Measurements from ENCODE around the gene NODAL.
"Not testable (repeated sequence)": the region's sequence is repeated elsewhere in the genome, so short reads cannot be mapped to it uniquely, and the experiment has no call there.

NODAL gene

DNA sequence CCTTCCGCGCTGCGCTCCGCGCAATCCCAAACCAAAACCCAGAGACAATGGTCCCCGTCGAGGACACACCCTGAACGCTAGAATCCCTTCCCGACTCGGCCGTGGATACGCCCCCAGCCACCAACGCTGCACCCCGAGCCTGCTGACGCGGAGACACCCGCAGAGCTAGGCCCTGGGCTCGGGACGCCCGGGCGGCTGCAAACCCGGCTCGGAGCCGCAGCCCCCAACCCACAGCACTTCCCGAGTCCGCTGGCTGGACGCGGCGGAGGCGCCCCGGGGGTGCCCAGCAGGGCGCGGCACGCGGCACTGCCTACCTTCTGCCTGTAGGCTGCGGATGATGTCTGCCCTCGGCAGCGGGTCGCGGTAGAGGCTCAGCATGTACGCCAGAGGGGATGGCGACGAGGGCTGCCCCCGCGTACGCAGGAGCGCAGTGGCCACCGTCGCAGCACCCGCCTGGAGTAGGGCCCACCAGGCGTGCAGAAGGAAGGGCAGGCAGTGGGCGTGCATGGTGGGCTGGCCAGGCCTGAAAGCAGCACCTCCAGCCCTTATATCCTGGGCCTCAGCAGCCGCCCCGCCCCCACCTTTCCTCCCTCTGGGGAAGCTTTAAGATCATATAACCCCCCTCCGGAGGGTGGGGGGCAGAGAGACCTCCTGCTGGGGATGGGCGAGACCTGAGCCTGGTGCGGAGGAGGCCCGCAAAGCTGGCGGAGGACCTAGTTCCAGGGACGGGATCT lies at the start of gene NODAL:
NODAL (minus strand) TSS at position 521 of the 734 bp plus-strand sequence; CDS start at position 507, 14 bp downstream.
- DNase-seq: peak in 2 of 3 experiments; percentile 28 to 43

DNA sequence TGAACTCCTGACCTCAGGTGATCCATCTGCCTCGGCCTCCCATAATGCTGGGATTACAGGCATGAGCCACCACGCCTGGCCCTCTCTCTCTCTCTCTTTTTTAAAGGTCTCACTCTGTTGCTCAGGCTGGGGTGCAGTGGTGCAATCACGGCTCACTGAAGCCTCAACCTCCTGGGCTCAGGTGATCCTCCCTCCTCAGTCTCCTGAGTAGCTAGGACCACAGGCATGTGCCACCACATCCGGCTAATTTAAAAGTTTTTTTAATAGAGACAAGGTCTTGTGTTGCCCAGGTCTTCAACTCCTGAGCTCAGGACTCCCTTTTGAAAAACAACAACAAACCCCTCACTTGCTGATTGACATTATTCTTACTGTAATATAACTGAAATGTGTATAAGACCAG lies 48.7 kb upstream of the NODAL start:
- DNase-seq: no peak

DNA sequence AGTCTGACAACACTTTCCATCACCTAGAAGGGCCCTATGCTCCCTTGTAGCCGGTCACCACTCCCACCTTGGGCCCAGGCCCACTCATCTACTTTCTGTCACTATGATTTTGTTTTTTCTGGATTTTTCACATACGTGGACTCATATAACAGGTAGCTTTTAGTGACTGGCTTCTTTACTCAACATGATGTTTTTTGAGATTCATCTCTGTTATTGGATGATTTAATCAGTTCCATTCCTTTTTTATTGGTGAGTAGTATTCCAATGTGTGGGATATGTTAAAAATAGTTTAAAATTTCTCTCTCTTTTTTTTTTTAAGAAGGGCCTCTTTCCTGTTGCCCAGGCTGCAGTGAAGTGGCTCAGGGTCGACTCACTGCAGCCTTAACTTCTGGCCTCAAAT lies 46.3 kb upstream of the NODAL start:
- no peak for DNase-seq

DNA sequence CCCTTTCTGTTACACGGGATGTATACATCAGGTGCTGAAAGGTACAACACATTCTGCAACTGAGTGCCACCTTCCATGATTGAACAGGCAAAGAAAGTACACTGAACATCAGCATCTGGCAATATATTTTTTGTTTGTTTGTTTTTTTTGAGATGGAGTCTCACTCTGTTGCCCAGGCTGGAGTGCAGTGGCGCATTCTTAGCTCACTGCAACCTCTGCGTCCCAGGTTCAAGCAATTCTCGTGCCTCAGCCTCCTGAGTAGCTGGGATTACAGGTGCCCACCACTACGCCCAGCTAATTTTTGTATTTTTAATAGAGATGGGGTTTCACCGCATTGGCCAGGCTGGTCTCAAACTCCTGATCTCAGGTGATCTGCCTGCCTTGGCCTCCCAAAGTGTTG lies 42.4 kb upstream of the NODAL start:
- DNase-seq: not testable (repeated sequence)

DNA sequence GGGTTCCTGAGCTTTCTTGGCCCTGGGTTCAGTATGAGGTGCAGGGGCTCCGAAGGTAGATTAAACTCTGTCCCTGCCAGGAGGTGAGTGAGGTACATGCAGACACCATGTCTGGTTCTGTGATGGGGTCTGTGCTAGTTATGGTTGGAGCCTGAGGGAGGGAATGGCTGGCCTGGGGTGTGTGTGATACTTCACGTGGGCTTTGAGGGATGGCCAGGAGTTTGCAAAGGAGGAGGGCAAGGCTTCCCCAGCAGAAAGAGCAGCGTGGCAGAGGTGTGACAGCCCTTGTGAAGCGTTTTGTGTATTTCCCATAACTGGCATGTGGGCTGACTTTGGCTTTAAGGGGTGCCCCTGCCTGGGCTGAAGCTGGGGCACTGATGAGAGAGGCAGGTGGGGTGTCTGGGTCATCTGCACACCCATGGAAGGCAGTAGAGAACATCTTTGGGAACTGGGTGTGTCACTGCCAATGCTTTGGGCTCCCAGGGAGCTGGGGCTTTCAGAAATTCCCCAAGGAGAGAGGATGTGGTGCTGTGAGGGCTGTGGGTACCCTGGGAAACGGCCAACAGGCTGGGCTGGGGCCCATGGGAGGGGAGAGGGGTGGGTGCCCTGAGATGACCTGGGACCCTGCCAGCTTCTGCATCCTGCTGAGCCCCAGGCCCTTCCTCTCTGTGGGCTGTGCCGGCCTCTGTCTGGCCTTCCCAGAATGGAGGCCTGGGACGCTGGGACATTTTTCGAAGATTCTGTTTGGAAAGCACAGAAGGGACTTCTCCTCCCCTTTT lies 41.7 kb upstream of the NODAL start:
- DNase-seq: no peak

DNA sequence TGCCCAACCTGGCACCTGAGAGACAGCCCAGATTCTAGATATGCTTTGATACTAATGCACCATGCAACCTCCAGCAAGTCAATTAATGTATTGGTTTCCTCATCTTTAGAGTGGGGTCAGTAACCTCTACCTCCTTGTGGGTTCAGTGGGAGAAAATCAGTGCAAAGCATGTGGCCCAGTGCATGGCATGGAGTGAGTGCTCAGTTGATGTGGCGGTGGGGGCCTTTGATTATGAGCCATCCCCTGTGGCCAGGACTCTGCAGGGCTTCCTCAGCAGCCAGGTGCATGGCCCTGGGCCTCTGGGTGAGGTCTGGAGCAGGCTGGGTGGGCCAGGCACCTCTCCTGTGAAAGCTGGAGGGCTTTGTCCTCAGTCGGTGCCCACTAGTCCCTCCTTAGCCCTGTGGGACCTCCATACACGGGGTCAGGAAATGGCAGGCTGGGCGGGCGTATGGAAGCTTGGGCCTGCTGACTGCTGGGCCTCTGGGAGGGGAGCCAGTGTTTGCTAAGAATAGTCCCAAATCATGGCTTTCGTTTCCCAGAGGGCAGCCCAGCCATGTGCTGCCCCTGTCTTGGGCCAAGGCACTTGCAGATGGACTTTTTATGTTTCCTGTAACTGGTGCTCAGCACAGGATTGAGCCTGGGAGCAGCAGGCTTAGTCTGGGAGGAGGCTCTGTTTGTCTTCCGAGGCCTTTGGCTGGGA lies 40.5 kb upstream of the NODAL start:
- no peak for DNase-seq

DNA sequence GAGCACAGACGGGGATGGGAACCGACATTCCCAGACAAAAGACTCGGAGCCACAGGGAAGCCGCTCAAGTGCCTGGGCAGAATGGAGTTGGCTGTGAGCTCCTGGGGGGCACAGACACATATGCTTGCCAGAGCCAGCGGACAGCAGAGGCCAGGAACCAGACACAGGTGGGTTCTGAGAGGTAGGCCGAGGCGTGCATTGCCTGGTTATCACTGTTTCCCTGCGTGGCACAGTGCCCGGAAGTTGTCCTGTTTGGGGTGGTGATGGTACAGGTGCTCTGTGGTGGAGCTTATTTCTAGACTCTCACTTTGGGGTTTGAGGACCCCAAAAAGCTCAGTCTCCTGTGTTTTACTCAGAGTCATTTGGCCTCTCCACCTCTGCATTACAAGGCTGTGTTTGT lies 39.6 kb upstream of the NODAL start:
- DNase-seq: no peak

DNA sequence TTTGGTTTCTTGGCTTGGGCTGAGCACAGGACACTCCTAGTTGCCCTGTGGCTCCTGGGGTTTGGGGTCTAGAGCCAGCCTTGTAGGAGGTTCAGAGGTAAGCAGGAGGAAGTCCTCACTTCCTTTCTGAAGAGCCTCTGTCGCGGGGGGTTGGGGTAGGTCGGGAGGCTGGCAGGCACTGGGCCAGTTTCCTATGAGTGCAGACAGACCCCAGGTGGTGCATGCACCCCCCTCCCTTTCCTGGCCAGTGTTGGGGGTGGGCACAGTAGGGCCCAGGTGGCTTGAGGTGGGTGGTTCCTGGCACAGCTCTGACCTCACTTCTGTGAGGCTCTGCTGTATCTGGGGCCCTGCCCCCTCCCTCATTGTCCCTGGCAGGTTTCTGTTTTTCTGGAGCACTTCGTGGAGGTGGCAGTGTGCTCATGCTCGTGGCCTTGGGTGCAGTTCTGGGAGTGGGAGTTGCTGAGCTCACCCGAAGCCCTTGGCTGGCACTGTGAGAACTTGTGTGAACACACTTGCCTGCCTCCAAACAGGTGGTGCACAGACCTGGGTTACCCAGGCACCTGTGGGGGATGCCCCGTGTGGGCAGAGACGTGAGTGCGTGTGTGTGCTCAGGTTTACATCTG lies 38.9 kb upstream of the NODAL start:
- peak in 1 of 3 experiments; percentile 35 for DNase-seq

DNA sequence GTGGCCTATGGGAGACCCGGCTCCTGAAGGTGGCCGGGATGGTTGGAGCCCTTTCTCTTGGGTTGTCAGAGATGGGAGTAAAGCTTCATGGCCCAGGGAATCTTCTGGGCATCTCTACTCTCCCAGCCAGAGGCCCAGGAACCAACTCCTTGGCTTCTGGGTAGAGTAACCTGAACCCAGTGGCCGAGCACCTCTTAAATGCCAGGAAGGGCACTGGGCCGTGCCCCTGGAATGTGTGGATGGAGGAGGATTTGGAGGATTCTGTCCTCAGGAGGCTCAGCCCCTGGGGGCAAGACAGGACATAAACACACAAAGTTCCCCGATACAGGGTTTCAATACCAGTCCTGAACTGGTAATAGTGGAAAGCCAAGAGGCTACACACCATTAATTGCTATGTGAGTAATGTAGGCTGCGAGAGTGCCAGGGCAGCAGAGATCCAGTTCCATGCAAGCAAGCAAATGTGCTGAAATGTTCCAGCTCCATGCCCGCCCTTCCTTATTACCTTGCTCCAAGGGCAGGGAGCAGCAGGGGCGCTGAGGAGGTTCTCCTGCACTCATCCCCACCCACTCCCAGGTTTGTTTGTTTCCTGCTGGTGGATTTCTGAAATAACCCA lies 38.3 kb upstream of the NODAL start:
- no peak for DNase-seq

DNA sequence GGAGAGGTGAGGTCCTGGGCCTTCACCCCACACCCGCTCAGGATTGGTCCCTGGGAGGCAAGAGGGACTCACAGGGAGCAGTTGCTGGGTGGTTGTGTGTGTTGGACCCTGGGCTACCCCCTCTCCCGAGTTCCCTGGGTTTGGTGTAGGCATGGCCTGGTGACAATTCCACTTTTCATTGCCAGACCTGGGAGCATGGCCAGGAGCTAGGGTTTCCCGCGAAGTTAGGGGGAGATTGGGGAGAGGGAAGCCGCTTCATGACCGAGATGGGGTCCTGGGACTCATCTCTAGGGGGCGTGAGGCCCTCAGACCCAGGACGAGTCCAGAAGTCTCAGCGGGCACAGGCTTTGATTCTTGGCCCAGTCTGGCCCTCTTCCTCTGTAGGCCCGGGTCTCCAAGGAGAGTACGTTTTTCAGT lies 37.7 kb upstream of the NODAL start:
- peak in 1 of 3 experiments; percentile 30 for DNase-seq

DNA sequence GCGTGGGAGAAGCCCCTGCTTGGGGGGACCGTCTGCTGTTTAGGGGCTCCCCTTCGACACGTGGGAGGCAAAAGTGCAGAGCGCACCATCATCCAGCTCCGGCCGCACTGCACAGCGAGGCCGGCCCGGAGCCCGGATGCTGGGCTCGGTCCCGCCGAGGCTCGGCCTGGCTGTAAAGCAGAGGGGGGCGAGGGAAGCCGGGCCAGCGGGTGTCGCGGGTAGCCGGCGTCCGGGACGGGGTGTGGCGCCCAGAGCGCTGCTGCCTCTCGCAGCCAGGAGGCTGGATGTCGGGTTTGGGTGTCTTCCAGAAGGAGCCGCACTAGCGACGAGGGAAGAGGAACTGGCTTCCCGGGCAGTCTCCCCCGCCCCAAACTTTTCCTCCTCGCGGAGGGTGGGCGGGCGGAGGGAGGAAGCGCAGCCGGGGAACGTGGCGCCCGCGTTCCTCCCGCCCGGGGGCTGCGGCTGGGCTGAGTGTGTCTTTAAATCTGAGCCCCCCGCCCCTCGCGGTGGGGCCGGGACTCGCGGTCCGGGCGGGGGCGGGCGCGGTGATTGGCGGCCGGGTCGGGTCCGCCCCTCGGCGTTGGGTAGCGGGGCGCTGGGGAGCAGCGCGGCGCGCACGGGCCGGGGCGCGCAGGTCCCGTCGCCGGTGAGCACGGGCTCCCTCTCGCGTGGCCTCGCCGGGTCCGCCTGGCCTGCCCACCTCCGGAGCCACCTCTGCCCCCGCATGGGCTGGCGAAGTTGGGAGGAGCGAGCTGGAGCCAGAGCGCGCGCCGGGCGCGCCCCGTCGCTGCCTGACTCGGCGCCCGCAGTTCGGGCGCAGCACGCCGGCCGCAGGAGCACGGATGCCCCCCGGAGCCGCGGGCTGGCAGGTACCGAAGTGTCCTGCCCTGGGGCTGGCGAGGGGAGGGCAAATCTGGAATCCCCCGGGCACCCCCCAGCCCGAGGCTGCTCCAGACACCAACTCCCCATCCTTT lies 37.0 kb upstream of the NODAL start, which contains the start of gene PALD1:
PALD1 (plus strand) TSS at position 577 of the 974 bp plus-strand sequence. CDS start 47,185 bp downstream, outside the sequence.
- DNase-seq: peak in 2 of 3 experiments; percentile 50 to 51

DNA sequence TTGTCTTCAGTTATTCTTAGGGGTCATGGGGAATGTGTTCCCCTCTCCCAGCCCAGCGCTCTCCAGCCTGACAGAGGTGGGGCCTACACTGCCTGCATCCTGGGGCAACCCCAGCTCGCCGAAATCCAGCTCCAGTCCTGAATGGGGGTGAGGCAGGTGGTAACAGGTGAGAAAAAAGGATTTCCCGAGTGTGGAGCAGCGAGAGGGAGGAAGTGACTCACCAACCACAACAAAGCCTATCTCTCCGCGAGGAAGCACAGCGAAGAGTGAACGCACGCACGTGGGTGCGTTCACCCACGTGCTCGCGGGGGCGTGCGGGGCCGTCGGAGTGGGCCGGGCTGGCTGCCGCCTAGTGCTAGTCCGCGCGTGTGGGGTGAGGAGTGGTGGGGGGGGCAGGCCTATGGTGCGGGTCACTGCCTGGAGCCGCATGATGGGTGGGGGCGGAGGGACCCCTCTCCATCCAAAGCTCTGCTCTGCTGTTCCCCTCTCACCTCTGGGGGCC lies 36.2 kb upstream of the NODAL start:
- peak in 2 of 3 experiments; percentile 7 to 8 for DNase-seq

DNA sequence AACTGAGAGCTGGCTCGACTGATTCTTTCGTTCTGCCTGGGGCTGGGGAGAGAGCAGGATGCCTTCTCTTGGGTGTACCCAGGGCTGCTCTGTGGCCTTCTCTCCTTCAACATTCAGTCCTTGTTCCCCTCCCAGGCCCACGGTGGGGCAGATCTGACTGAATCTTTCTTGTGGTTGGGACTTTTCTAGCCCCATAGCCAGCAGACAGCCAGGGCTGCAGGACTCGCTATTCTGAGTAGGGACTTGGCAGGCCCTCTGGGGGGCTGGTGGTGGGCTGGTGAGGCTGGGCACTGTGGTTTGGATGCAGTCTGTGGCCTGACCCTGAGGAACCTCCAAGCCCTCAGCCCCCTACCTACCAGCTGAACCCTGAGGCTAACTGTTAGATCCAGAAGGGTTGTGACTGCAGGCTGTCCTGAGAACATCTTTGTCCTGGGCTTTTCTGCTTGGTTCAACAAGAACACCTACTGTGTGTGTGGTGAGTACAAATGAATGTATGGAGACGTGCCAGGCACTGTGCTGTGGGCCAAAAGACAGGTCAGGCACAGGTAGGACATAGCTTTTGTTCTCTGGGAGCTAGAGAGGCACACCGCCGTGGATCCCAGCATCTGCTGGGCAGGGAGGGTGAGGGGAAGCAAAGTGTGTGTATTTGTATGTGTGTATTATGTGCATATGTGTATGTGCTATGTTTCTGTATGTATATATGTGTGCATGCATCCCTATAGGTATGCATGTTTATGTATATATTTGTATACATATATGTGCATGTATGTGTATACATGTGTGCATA lies 35.0 kb upstream of the NODAL start:
- DNase-seq: no peak

DNA sequence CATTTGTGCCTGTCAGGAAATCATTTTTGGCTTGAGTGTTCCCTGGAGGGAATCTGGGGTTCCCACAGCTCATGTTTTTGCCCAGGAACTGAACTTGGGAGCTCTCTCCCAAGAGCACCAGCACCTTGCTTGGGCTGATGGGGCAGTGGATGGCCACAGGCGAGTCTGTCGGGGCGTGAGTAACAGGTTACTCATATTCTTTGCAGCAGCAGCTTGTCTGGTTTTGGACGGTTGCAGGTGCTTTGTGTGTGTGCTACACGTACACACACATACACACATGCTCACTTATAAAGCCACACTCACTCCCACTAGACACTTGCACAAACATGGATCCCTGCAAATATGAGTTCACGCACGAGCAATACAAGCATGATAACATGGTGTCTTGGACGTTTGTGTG lies 34.2 kb upstream of the NODAL start:
- no peak for DNase-seq

DNA sequence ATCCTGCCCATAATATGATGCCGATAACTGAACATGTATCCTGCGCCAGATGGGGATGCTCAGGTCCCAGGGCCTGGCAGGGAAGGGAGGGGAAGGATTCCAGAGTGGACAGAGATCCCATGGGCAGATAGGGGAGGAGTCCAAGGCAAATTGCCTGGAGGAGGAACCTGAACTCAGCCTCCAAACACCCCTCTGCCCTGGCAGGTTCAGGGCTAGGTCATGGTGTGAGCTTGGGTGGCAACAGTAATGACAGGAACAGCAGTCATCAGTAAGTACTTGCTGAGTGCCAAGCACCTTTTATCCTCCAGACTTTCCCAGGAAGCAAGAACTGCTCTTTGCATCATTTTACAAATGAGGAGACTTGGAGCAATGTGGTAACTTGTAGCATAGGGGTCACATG lies 33.3 kb upstream of the NODAL start:
- DNase-seq: no peak

DNA sequence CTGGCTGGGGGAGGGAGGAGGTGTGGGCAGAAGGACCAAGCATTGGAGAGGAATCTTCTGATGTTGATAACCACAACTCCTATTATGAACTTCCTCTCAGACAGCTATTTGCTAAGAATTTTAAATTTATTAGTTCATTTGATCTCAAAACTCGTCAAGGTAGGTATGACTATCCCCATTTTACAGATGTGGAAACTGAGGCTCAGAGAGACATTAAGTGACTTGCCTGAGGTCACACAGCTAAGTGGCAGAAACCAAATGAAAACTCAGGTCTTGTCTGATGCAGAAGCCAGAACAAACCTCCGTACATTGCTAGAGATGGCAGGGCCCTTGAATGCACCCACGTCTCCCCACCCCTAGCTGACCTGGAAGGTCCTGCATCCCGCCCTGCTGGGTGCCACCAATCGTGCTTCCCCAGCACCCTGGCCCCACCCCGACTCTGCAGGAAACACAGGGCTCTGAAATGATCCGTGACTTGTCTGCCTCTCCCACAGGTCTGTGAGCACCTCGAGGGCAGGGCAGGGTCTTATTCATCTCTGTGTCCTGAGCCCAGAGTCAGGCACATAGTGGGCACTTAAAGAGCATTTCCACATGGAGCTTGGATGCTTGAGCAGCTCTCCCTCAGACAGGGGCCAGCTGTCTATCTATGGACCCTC lies 31.4 kb upstream of the NODAL start:
- DNase-seq: no peak

DNA sequence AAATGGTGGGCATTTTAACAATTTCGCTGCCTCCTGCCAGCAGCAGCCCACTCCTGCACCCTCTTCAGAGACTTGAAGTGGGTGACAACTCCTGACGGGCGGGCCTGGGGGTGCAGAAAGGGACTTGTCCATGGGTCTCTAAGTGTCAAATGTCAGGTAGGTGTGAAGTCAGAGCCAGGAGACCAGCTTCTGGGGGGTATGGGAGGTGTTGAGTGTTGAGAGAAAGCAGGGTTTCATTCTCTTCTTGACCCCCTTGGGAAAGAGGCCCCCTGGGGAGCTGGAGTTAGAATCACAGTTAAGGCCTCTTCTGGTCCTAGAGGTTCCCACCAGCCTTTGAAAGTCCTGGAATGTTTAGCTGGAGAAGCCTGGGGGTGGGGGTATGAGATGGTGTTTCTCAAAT lies 25.5 kb upstream of the NODAL start:
- DNase-seq: no peak

DNA sequence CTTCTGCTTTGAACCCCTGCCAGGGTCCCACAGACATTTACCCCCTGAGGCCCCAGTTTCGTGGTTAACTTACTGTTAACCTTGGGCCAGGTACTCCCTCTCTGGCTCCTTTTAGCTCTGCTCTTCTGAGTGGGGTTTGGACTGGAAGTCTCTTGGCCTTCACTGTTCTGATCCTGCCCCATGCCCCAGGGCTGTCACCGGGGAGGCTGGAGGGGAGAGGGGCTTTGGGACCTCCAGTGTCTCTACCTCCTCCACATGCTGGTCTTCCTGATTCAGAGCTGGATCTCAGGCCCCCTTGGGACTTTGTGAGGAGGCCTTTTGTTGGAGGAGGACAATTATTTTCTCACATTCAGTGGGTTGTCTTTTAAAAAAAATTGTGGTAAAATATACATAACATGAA lies 24.4 kb upstream of the NODAL start:
- DNase-seq: no peak

DNA sequence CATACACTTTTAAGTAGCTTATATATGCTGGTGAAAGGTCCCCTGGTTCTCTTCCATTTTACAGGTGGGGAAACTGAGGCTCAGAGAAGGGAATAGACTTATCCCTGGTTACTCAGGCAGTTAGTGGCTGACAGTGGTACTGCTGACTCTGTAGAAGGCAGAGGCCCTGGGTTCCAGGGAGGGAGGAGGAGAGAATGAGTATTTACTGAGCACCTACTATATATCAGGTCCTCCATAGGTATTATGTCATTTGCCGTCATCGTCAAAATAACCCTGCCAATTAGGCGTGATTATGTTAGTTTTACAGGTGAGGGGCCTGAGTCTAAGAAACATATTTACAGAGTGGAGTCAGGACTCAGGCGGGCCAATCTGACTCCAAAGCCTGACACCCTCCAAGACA lies 23.8 kb upstream of the NODAL start:
- no peak for DNase-seq

Data from NCI-H1417 (cell line).